Activated T-helper 1 cell treated with anti-CD3 and anti-CD28 coated beads, Interleukin-12 subunit alpha, Interleukin-12 subunit beta, Interleukin-2, Interleukin-4 antibody, amounts not matched to agents 30 ng/mL and 10 ng/mL and 1 ng/mL, durations not matched to agents 14 hours and 24 hours and 36 hours (primary cell): ENCODE measurements around the gene POLR1A. TPM values are rescaled to one million over a fixed set of nuclear protein-coding genes. Genes with fewer than 3 reads are reported as not detected.

Experiments used
- DNase-seq: peaks from one replicate; pipeline ENCODE4 v3.0.0; 2021; ENCODE audit warnings: low spot score
- H3K27ac Mint-ChIP-seq: one replicate; pipeline ENCODE4 v1.8.0; 2021; ENCODE audit warnings: mild to moderate bottlenecking, mixed read lengths
- H3K27me3 Mint-ChIP-seq: one replicate; pipeline ENCODE4 v1.8.0; 2022; ENCODE audit warnings: mild to moderate bottlenecking, moderate library complexity, mixed read lengths; ENCODE audit not compliant: insufficient read depth
- H3K36me3 Mint-ChIP-seq: one replicate; pipeline ENCODE4 v1.8.0; 2021; ENCODE audit warnings: low read depth, mixed read lengths
- H3K4me1 Mint-ChIP-seq: one replicate; pipeline ENCODE4 v1.8.0; 2021; ENCODE audit warnings: low read depth, mixed read lengths
- H3K4me3 Mint-ChIP-seq: one replicate; pipeline ENCODE4 v1.8.0; 2021; ENCODE audit warnings: mild to moderate bottlenecking, moderate library complexity, mixed read lengths
- H3K9me3 Mint-ChIP-seq: one replicate; pipeline ENCODE4 v1.8.0; 2021; ENCODE audit warnings: mixed read lengths
- intact Hi-C: fragments of 100-400 bp; cut with micrococcal nuclease; formaldehyde crosslinking; loops from one replicate; pipeline ENCODE4 v1.15.1; 2024
- total RNA-seq: library from RNA; stranded (reverse); gene quantifications from 2 replicates; pipeline ENCODE4 v1.2.3, GENCODE V29; 2022

The POLR1A gene
- total RNA-seq, 1 donor from 2014 or later = 69.7 TPM

DNA sequence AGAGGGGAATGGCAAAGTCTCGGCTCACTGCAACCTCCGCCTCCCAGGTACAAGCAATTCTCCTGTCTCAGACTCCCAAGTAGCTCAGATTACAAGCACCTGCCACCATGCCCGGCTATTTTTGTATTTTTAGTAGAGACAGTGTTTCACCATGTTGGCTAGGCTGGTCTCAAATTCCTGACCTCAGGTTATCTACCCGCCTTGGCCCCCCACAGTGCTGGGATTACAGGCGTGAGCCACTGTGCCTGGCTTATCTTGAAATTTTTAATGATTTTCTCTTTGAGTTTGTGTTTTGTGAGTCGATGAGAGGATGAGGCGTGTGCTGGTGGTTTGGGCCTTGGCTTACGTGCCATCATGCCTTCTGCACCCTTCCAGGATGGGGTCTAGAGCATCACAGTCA, 115.6 kb downstream of the POLR1A start:
- Mint-ChIP-seq H3K27me3 (no peaks in the 10 kb centered on the region), H3K4me3 (no peak overlapping the region), H3K27ac (no peak overlapping the region), H3K4me1 (peaks cover 31% of the 10 kb centered on the region), H3K9me3 (no peaks in the 10 kb centered on the region), H3K36me3 (no peaks in the 10 kb centered on the region)
- intact Hi-C loops = no loop called here
- no peak for DNase-seq

DNA sequence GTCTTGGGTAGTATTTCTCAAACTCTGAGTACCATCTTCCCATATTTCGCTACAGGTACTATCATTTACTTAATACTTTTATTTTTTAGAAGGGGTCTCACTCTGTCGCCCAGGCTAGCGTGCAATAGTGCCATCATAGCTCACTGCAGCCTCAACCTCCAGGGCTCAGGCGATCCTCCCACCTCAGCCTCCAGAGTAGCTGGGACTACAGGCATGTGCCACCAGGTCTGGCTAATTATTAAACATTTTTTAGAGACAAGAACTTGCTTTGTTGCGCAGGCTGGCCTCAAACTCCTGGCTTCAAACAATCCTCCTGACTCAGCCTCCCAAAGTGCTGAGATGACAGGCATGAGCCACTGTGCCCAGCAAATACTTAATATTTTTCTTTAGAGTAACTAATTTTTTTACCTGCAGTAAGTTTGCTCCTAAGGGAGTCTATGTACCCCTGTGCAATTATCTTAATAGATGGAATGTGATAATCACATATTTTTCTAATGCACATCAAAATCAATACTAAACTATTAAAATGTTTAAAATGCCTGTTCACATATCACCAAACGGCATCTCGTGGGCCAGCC, 116.3 kb downstream of the POLR1A start:
- Mint-ChIP-seq H3K9me3 (no peaks in the 10 kb centered on the region), H3K27me3 (no peaks in the 10 kb centered on the region), H3K4me1 (peaks cover 24% of the 10 kb centered on the region), H3K4me3 (no peak overlapping the region), H3K36me3 (no peaks in the 10 kb centered on the region), H3K27ac (no peak overlapping the region)
- DNase-seq = no peak
- intact Hi-C loops = no loop called here

DNA sequence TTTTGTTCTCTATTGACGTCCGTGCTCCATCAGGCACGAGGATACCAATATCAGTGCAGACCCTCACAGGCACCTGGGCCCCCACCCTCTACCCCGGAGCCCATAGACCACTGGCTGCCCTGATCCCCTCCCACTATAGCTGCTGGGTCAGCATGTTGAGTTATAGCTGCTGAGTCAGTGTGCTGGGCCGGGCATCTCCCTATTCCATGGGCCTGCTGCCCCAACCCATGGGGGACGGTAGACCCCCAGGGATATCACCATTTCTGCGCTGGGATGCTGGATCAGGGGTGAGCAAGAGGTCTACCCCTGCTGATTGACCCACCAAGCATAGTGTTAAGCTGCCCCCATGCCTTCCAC, 116.8 kb downstream of the POLR1A start:
- intact Hi-C loops = no loop called here
- no peak overlapping the region for H3K4me3 Mint-ChIP-seq

DNA sequence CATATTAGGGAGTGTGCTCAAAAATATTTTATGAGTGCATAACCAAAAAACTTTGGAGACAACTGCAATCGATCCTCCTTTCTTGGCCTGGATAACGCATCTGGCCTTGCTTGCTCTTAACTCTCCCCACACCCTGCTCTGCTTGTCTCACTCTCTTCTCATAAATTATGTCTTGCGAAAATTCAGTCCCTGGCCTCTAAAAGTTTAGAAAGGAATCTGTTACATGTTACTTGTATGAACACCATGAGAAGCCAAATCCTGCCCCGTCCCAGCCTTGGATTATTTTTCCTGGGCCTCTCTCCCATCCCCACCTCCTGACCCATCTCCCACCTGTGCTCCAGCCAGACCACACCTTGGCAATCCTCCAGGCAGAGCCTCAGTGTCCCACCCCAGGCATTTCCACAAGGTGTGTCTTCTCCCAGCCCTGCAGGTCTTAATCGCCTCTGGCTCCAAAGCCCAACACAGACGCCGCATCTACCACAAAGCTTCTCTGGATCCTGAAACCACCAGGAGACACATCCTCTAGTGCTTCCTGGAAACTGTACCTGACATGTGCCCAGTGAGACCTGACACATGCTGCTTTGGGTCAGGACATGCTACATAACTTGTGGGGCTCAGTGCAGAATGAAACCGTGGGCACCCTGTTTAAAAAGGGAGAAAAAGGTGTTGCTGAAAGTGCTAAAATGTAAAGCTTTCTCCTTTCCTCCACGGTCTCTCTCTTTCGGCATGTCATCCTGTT, 117.3 kb downstream of the POLR1A start:
- H3K9me3 Mint-ChIP-seq = no peaks in the 10 kb centered on the region
- intact Hi-C loops = no loop called here
- DNase-seq = no peak
- H3K27me3 Mint-ChIP-seq = no peaks in the 10 kb centered on the region
- peaks cover 14% of the 10 kb centered on the region for H3K4me1 Mint-ChIP-seq
- no peak overlapping the region for H3K27ac Mint-ChIP-seq
- H3K36me3 Mint-ChIP-seq = no peaks in the 10 kb centered on the region
- H3K4me3 Mint-ChIP-seq = no peak overlapping the region

More for the DNA sequence above, 116.8 kb downstream of the POLR1A start:
- no peaks in the 10 kb centered on the region for H3K9me3 Mint-ChIP-seq
- H3K27ac Mint-ChIP-seq = no peak overlapping the region
- peaks cover 19% of the 10 kb centered on the region for H3K4me1 Mint-ChIP-seq
- no peaks in the 10 kb centered on the region for H3K27me3 Mint-ChIP-seq
- no peak for DNase-seq
- no peaks in the 10 kb centered on the region for H3K36me3 Mint-ChIP-seq

DNA sequence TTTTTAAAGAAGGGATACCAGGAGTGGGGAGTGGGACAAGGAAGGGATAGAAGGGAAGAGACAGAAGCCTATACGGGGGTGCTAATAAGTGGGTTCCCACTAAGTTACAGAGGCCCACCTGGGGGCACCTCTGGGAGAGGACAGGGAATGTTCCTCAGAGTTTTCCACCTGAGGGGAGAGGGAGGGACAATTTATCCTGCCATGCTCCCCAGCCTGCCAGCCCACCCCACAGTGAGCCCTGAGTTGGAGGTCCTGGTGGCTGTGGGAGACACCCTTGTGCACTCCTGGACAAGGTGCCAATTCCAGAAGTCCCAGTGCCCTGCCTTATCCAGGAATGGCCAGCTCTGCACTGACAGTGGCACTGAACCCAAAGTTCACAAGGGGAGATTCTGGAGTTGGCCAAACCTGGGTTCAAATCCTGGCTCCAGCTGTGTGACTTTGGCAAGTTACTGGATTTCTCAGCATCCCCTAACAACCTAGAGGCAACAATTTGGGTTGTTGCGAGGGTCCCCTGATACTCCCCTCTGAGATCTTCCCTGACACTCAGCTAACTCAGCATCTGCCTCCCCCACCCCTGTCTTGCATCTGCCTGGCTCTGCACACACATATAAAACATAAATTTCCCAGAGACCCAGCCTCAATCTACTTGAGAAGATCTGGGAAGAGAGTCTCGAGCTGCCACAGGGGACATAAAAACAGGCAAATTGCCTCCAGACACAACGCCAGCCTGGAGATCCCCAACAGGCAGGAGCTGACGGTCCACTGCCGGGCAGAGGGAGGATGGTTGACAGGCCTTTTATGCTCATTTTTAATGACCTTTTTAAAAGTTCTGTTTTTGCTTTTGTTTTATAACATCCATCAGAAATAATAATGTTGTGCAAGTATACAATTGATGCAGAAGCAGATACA, 118.2 kb downstream of the POLR1A start:
- DNase-seq = no peak

DNA sequence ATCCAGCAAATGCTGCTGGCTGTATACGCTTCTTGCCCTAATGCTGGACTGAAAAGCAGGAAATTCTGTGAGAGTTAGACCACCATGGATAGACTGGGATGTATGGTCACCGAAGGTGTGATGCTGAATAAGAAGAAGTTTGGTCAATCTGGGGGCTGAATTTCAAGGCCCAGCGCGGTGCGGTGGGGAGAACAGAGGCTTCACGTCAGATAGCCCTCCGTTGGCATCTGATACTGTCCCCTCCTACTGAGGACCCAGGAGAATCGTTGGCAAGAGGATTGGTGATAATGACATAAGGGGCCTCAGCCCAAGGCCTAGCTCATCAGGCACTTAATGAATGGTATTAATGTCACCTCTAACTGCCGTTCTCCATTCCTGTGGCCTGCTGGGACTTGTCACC, 119.6 kb downstream of the POLR1A start:
- no peaks in the 10 kb centered on the region for H3K36me3 Mint-ChIP-seq
- no peak for DNase-seq
- H3K27me3 Mint-ChIP-seq = peaks cover 3% of the 10 kb centered on the region

More for the DNA sequence above, 118.2 kb downstream of the POLR1A start:
- no peaks in the 10 kb centered on the region for H3K36me3 Mint-ChIP-seq
- intact Hi-C loops = no loop called here
- no peaks in the 10 kb centered on the region for H3K9me3 Mint-ChIP-seq
- no peaks in the 10 kb centered on the region for H3K27me3 Mint-ChIP-seq
- peaks cover 9% of the 10 kb centered on the region for H3K4me1 Mint-ChIP-seq
- no peak overlapping the region for H3K4me3 Mint-ChIP-seq
- no peak overlapping the region for H3K27ac Mint-ChIP-seq

DNA sequence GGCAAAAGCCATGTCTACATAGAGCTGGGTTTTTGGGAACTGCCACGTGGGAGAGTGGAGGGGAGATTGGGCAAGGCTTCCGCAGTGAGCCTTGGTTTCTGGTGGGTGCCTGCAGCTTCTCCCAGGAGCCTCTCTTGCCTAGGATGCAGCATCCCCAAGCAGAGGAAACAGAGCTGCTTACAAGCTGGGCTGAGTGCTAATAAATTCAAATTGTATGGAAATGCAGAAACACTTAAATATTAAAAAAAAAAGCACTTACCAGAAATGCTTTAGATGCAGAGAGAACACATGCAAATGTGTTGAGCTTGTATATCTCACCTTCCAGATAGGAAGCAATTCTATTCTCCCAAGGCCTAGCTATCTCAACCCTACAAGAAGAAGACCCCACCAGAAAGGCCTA, 120.9 kb downstream of the POLR1A start:
- Mint-ChIP-seq H3K27ac (no peak overlapping the region), H3K9me3 (no peaks in the 10 kb centered on the region), H3K27me3 (peaks cover 3% of the 10 kb centered on the region), H3K36me3 (peaks cover 2% of the 10 kb centered on the region), H3K4me3 (no peak overlapping the region), H3K4me1 (peaks cover 9% of the 10 kb centered on the region)
- intact Hi-C loops = no loop called here
- no peak for DNase-seq

More for the DNA sequence above, 119.6 kb downstream of the POLR1A start:
- Mint-ChIP-seq H3K4me3 (no peak overlapping the region), H3K27ac (no peak overlapping the region), H3K9me3 (no peaks in the 10 kb centered on the region), H3K4me1 (peaks cover 7% of the 10 kb centered on the region)
- intact Hi-C loops = no loop called here

DNA sequence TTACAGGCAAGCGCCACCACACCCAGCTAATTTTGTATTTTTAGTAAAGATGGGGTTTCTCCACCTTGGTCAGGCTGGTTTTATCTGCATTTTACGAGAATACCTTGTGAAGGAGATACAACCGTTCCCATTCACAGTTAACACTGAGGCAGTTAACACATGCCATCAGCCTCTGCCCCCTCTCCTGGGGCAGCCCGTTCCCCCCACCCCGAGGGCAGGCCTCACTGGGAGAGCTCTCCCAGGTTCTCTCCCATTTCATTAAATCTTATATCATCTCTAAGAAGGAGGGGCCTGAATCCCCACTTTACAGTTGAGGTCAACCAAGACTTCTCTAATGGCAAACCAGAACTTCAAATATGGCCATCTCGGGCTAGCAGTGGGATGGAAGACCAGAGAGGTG, 121.9 kb downstream of the POLR1A start:
- no peak overlapping the region for H3K4me3 Mint-ChIP-seq
- H3K4me1 Mint-ChIP-seq = peaks cover 8% of the 10 kb centered on the region
- no peaks in the 10 kb centered on the region for H3K9me3 Mint-ChIP-seq
- H3K36me3 Mint-ChIP-seq = peaks cover 2% of the 10 kb centered on the region
- peaks cover 5% of the 10 kb centered on the region for H3K27me3 Mint-ChIP-seq
- no peak for DNase-seq
- intact Hi-C loops = no loop called here
- H3K27ac Mint-ChIP-seq = no peak overlapping the region

DNA sequence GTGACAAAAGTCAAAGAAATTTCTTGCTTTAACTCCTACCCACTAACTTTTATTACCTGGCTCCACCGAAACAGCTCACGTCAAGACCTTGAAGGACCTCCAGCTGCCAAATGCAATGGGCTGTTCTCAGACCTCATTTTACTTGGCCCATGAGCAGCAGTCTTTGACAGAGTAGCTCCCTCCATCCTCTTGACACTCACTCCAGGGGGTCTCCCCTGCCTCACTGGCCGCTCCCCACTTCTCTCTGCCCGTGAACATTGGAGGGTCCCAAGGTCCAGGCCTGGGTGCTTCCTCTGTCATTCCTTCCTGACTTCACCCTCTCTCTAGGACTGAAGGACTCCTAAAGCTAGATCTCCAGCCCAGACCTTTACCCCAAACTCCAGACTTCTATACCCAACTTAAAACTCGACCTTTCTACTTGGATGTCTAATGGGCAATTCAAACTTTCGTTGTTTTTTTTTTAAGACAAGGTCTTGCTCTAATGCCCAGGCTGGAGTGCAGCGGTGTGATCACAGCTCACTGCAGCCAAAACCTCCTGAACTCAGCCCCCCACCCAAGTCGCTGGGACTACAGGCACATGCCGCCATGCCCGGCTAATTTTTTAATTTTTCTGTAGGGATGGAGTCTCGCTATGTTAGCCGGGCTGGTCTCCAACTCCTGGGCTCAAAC, 124.0 kb downstream of the POLR1A start:
- Mint-ChIP-seq H3K4me3 (no peak overlapping the region), H3K27me3 (peaks cover 8% of the 10 kb centered on the region), H3K27ac (no peak overlapping the region), H3K9me3 (no peaks in the 10 kb centered on the region), H3K4me1 (peaks cover 7% of the 10 kb centered on the region), H3K36me3 (peaks cover 2% of the 10 kb centered on the region)
- no peak for DNase-seq
- intact Hi-C loops = no loop called here

DNA sequence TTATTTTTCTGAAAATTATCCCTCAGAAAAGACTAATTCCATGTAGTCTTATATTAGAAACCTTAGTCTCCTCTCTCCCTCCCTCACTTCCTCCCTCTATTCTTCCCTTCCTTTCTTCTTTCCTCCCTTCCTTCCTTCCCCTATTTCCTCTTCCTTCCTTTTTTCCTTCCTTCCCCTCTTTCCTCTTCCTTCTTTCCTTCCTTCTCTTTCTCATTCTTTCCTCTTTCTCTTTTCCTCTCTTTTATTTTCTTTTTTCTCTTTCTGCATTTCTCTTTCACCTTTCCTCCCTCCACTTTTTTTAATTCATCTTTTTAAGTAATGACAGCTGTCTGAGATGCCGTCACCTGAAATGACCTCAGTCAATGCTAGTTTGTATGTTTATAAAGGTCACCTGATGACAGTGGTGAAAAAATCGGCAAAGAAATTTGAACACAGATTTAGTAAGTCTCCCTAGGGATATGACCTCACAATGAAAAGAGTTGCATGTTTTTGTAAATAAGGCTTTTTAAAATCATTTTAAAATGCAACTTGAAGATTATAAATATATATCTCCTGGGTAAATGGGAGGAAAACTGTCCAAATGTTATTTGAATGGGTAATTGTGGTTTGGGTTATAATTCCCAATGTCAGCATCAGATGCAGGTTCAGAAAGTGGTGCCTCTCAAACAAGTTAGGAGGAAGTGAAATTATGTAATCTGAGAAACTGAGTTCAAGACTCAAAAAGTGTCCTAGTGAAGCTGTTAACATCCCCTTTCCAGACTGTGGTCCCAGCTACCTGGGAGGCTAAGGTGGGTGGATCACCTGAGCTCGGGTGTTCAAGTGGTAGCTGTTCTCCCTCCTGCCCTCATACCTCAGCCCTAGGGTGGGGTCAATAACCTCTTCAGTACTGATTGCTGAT, 126.6 kb downstream of the POLR1A start:
- no peak overlapping the region for H3K27ac Mint-ChIP-seq
- H3K9me3 Mint-ChIP-seq = no peaks in the 10 kb centered on the region
- peaks cover 7% of the 10 kb centered on the region for H3K4me1 Mint-ChIP-seq
- intact Hi-C loops = no loop called here
- H3K36me3 Mint-ChIP-seq = peaks cover 2% of the 10 kb centered on the region
- no peak overlapping the region for H3K4me3 Mint-ChIP-seq
- peaks cover 8% of the 10 kb centered on the region for H3K27me3 Mint-ChIP-seq
- no peak for DNase-seq

DNA sequence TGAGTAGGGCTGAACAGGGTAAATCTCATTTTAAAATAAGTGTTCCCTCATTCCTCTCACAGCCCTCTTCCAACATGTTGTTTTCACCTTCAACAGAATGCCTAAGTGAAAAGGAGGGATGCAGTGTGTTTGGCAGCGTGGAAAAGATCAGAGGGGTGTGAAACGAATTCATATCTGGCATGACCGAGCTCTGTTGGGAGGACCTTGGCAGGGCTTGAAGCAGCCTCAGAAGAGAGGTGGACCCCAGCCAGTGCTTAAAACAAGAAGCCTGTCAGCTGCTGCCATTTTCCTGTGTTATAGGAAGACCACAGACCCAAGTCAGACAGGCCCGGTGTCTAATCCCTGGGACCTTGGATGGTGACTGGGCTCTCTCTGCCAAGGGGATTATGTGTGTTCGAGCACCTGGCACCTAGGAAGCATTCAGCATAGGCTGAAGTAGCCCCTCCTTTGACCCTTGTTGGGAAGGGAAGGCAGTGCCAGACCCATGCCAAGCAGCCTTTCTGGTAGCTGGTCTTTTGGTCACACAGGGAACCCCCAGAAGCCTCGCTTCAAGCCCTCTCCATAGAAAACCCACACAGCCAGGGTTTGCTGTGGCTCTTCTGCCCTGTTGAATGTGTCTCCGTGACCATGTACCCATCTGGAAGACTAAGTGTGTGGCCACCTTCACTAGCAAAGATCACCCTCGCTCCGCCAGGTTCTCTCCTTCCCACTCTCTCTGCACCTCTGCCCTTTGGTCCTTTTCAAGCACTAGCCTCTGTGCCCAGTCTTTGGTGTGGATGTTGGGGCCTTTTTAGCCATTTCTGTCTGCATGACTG, 129.4 kb downstream of the POLR1A start:
- peaks cover 8% of the 10 kb centered on the region for H3K36me3 Mint-ChIP-seq
- peaks cover 5% of the 10 kb centered on the region for H3K27me3 Mint-ChIP-seq
- intact Hi-C loops = no loop called here
- H3K4me1 Mint-ChIP-seq = peaks cover 7% of the 10 kb centered on the region
- no peak for DNase-seq
- peaks cover 19% of the 10 kb centered on the region for H3K9me3 Mint-ChIP-seq
- H3K4me3 Mint-ChIP-seq = no peak overlapping the region
- H3K27ac Mint-ChIP-seq = no peak overlapping the region
